Measurements from ENCODE around the gene FAM210A. TPM values are rescaled to one million over a fixed set of nuclear protein-coding genes. Genes with fewer than 3 reads are reported as not detected.

Gene FAM210A
- 10.6 and 11.3 TPM in 2 replicates for polyA plus RNA-seq (2012; rRNA removed)
- 10.9 and 12.1 TPM in 2 replicates for polyA plus RNA-seq (2012; cell fraction: cytosol; rRNA removed)
- polyA plus RNA-seq (2012; cell fraction: nucleus; rRNA removed), result 8.0 and 10.0 TPM in 2 replicates

- no peaks in the 10 kb centered on the region for H3K9me3 ChIP-seq
- peaks cover 98% of the 10 kb centered on the region for H3K79me2 ChIP-seq (ENCODE audit: insufficient read depth)
- no peaks in the 10 kb centered on the region for H3K27me3 ChIP-seq (ENCODE audit: insufficient read depth)
- H3F3A ChIP-seq (replicated peaks; ENCODE audit: insufficient read depth), result peaks cover 7% of the 10 kb centered on the region
- peak within 1 kb of the TSS; percentile 88 for H3K9ac ChIP-seq
- peaks cover 16% of the 10 kb centered on the region for H4K20me1 ChIP-seq (ENCODE audit: insufficient read depth)
- H3K27ac ChIP-seq (ENCODE audit: low read depth in 2 of 2, low read length in 1 of 2), result peak within 1 kb of the TSS; percentile 88 to 93
- H3K4me1 ChIP-seq (ENCODE audit: control insufficient read depth in 1 of 2, insufficient read depth in 2 of 2, low read depth in 1 of 2, low read length in 1 of 2), result peaks cover 6 to 8% of the 10 kb centered on the region in 2 experiments; a peak in 3 of 4 replicates
- peak within 1 kb of the TSS; percentile 54; the same call in 1 of the 2 replicates for H2AFZ ChIP-seq (ENCODE audit: low read depth)
- H3K36me3 ChIP-seq (replicated peaks in 1 of 2; ENCODE audit: control insufficient read depth in 1 of 2, insufficient read depth in 2 of 2, low read length in 1 of 2), result peaks cover 5 to 17% of the 10 kb centered on the region in 2 experiments
- ChIA-PET POLR2A (interaction anchor here (1.0 to 2.0 kb wide), 3 partner anchors 12 to 23 kb away, joined by 3 to 6 read pairs (median 4); no protein-coding TSS in a partner anchor), CTCF (interaction anchor here (0.6 to 1.4 kb wide), 4 partner anchors 71 to 891 kb away, joined by 3 to 4 read pairs (median 3); no protein-coding TSS in a partner anchor)
- H3K9me2 ChIP-seq, result no peaks in the 10 kb centered on the region
- peak within 1 kb of the TSS; percentile 89 to 94 for H3K4me3 ChIP-seq (ENCODE audit: low read depth in 2 of 2, low read length in 1 of 2)
- TF ChIP-seq RXRA (IDR thresholded peaks at IDR 0.05; ENCODE audit: borderline replicate concordance, low read depth), result no peak
- no peak; the same call in 1 of the 2 replicates for TF ChIP-seq TCF12 (IDR thresholded peaks at IDR 0.05)
- peak; percentile 90 for TF ChIP-seq CHD2 (IDR thresholded peaks at IDR 0.05; ENCODE audit: low read length, partially characterized antibody)
- TF ChIP-seq PBX3 (IDR thresholded peaks at IDR 0.05), result no peak
- peak; percentile 90; the same call in 1 of the 2 replicates for TF ChIP-seq ZBTB33 (IDR thresholded peaks at IDR 0.05; ENCODE audit: borderline replicate concordance, low read depth)
- peak; percentile 93 for TF ChIP-seq GABPA (IDR thresholded peaks at IDR 0.05; ENCODE audit: low read depth)
- peak; percentile 54; the same call in 1 of the 2 replicates for TF ChIP-seq TAF1 (IDR thresholded peaks at IDR 0.05; ENCODE audit: borderline replicate concordance, low read depth, low read length)
- peak; percentile 63; the same call in 1 of the 2 replicates for TF ChIP-seq POLR2AphosphoS5 (IDR thresholded peaks at IDR 0.05; ENCODE audit: low read depth, low read length)
- peak; percentile 17 for TF ChIP-seq CTCF (IDR thresholded peaks at IDR 0.05)
- no peak for TF ChIP-seq SMC3 (IDR thresholded peaks at IDR 0.05; ENCODE audit: low read depth, low read length)
- peak; percentile 99 for TF ChIP-seq MXI1 (IDR thresholded peaks at IDR 0.05; ENCODE audit: low read depth, low read length)
- peak; percentile 53; the same call in 1 of the 2 replicates for TF ChIP-seq SIN3A (IDR thresholded peaks at IDR 0.05; ENCODE audit: borderline replicate concordance, low read depth, low read length)
- peak; percentile 96 for TF ChIP-seq ELF1 (IDR thresholded peaks at IDR 0.05)
- peak; percentile 98 for TF ChIP-seq USF1 (IDR thresholded peaks at IDR 0.05; ENCODE audit: borderline replicate concordance, low read depth)
- 0 out of 2 replicates have a peak, but pooled peaks have one; percentile 26 for TF ChIP-seq FOXJ3 (CRISPR knock-in tag; IDR thresholded peaks at IDR 0.05)
- no peak for TF ChIP-seq GATA2 (CRISPR knock-in tag; IDR thresholded peaks at IDR 0.05)
- no peak for TF ChIP-seq EP300 (IDR thresholded peaks at IDR 0.05; ENCODE audit: borderline replicate concordance in 1 of 2, low read depth in 1 of 2, low read length in 1 of 2)
- TF ChIP-seq USF2 (IDR thresholded peaks at IDR 0.05; ENCODE audit: borderline replicate concordance, low read depth, low read length), result peak; percentile 94
- TF ChIP-seq MAX (IDR thresholded peaks at IDR 0.05; ENCODE audit: low read depth), result peak; percentile 98
- 0 out of 2 replicates have a peak, but pooled peaks have one; percentile 15 for TF ChIP-seq NRF1 (IDR thresholded peaks at IDR 0.05; ENCODE audit: low read depth, low read length)
- TF ChIP-seq YY1 (IDR thresholded peaks at IDR 0.05; ENCODE audit: low read depth), result no peak
- H3K4me2 ChIP-seq, result peak within 1 kb of the TSS; percentile 92
- under 1% methylated on average over 30 of the region's 76 CpGs for WGBS (ENCODE audit: low lambda C conversion rate)
- peak; percentile 90 for DNase-seq
These were observed at the start of gene FAM210A, which contains the start of gene RNMT for GRCh38 chr18:13726232-13726971. Gene FAM210A (minus strand): TSS chr18:13726558. CDS start chr18:13682077, 44,481 bp downstream. Gene RNMT (plus strand): TSS chr18:13726673. CDS start chr18:13731518, 4,845 bp downstream.

Measured in SK-N-SH (cell line).